OCI-LY1 (cell line): Measurements from ENCODE around the gene SYK.

Experiments
- H2AFZ ChIP-seq: fragments of 200-600 bp; sonication (generic), shearing (Covaris generic); 2 replicates; pipeline ENCODE4 v1.6.0; 2014; ENCODE audit warnings: antibody characterized with exemption, mild to moderate bottlenecking, low read length
- H3F3A ChIP-seq: fragments of 200-600 bp; sonication (generic), shearing (Covaris generic); 2 replicates; pipeline ENCODE4 v1.6.0; 2014; ENCODE audit warnings: mild to moderate bottlenecking, antibody characterized with exemption, low read length, moderate library complexity; ENCODE audit not compliant: insufficient read depth
- H3K27ac ChIP-seq: fragments of 200-600 bp; sonication (generic); 2 replicates; pipeline ENCODE4 v1.5.1; 2014; ENCODE audit warnings: low read length, mixed run types, mild to moderate bottlenecking, low read depth; ENCODE audit not compliant: poor library complexity, severe bottlenecking
- H3K27me3 ChIP-seq: fragments of 200-600 bp; sonication (generic); 2 replicates; pipeline ENCODE4 v1.6.0; 2014; ENCODE audit warnings: antibody characterized with exemption, mild to moderate bottlenecking, low read length, moderate library complexity; ENCODE audit not compliant: insufficient read depth
- H3K36me3 ChIP-seq: fragments of 200-600 bp; sonication (generic); 2 replicates; pipeline ENCODE4 v1.6.1; 2014; ENCODE audit warnings: mild to moderate bottlenecking, antibody characterized with exemption, low read length, moderate library complexity, mixed read lengths; ENCODE audit not compliant: insufficient read depth
- H3K4me1 ChIP-seq: fragments of 200-600 bp; sonication (generic); 2 replicates; pipeline ENCODE4 v1.5.1; 2014; ENCODE audit warnings: mild to moderate bottlenecking, low read length, moderate library complexity; ENCODE audit not compliant: insufficient read depth, severe bottlenecking
- H3K4me2 ChIP-seq: fragments of 200-600 bp; sonication (generic), shearing (Covaris generic); 2 replicates; pipeline ENCODE4 v1.6.1; 2014; ENCODE audit warnings: low read length
- H3K4me3 ChIP-seq: fragments of 200-600 bp; sonication (generic); 2 replicates; pipeline ENCODE4 v1.5.1; 2014; ENCODE audit warnings: low read length, low read depth, mild to moderate bottlenecking, mixed read lengths; ENCODE audit not compliant: poor library complexity, severe bottlenecking
- H3K79me2 ChIP-seq: fragments of 200-600 bp; shearing (Covaris generic); 2 replicates; pipeline ENCODE4 v1.6.1; 2016; ENCODE audit warnings: mixed run types, low read length, mixed read lengths; ENCODE audit not compliant: insufficient read depth
- H3K9ac ChIP-seq: fragments of 200-600 bp; sonication (generic), shearing (Covaris generic); 2 replicates; pipeline ENCODE4 v1.6.1; 2014; ENCODE audit warnings: mild to moderate bottlenecking, low read length, mixed read lengths
- H3K9me2 ChIP-seq: fragments of 200-600 bp; sonication (generic), shearing (Covaris generic); 2 replicates; pipeline ENCODE4 v1.6.1; 2014; ENCODE audit warnings: low read depth, mild to moderate bottlenecking, low read length, mixed read lengths
- H3K9me3 ChIP-seq: fragments of 200-600 bp; shearing (Covaris generic); 2 replicates; pipeline ENCODE4 v1.6.1; 2014; ENCODE audit warnings: low read length, mixed read lengths
- H4K20me1 ChIP-seq: fragments of 200-600 bp; sonication (generic), shearing (Covaris generic); 2 replicates; pipeline ENCODE4 v1.6.0; 2016; ENCODE audit warnings: mild to moderate bottlenecking, low read length; ENCODE audit not compliant: insufficient read depth
- EZH2 ChIP-seq: fragments of 200-600 bp; sonication (generic), shearing (Covaris generic); IDR thresholded peaks from 2 replicates; pipeline ENCODE4 v1.8.0; 2017; ENCODE audit warnings: borderline replicate concordance, mixed run types, mild to moderate bottlenecking, antibody characterized with exemption, low read length, moderate library complexity, mixed read lengths
- TF ChIP-seq, protein P1 (sequence below): fragments of 200-600 bp; sonication (generic), shearing (Covaris generic); IDR thresholded peaks from 2 replicates; pipeline ENCODE4 v1.5.1; 2017; ENCODE audit warnings: mild to moderate bottlenecking, antibody characterized with exemption, low read length, moderate library complexity, mixed read lengths

The SYK gene

DNA sequence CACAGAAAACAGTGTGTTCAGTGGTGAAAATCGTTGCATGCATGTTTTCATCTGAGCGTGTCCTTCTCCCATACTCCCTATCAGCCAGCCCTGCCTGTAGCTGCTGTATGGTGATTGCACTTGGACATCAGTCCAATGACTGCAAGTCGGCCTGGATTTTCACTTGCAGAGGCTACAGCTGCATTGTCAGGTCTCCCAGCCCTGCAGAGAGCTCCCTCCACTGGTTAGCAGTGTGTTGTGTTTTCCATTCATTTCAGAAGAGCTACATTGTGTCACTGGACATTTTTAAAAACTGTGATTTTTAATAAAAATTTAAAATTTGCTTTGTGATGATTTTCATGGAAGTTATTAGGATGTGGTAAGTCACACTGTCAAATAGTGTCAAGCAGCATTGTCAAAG is 96.6 kb downstream of the SYK start:
- Histone ChIP-seq H3K79me2 (no peaks in the 10 kb centered on the region), H3K4me3 (no peak overlapping the region), H3K36me3 (peaks cover 68% of the 10 kb centered on the region), H3K9ac (no peak overlapping the region), H2AFZ (no peak overlapping the region), H4K20me1 (no peaks in the 10 kb centered on the region), H3K9me3 (no peaks in the 10 kb centered on the region), H3F3A (peaks cover 4% of the 10 kb centered on the region; the same call in 1 of the 2 replicates), H3K9me2 (no peaks in the 10 kb centered on the region), H3K4me2 (no peak overlapping the region), H3K27me3 (no peaks in the 10 kb centered on the region), H3K4me1 (no peaks in the 10 kb centered on the region), H3K27ac (no peak overlapping the region)
- TF ChIP-seq, protein P1, sequence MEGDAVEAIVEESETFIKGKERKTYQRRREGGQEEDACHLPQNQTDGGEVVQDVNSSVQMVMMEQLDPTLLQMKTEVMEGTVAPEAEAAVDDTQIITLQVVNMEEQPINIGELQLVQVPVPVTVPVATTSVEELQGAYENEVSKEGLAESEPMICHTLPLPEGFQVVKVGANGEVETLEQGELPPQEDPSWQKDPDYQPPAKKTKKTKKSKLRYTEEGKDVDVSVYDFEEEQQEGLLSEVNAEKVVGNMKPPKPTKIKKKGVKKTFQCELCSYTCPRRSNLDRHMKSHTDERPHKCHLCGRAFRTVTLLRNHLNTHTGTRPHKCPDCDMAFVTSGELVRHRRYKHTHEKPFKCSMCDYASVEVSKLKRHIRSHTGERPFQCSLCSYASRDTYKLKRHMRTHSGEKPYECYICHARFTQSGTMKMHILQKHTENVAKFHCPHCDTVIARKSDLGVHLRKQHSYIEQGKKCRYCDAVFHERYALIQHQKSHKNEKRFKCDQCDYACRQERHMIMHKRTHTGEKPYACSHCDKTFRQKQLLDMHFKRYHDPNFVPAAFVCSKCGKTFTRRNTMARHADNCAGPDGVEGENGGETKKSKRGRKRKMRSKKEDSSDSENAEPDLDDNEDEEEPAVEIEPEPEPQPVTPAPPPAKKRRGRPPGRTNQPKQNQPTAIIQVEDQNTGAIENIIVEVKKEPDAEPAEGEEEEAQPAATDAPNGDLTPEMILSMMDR, result no peak
- no peak for TF ChIP-seq EZH2

DNA sequence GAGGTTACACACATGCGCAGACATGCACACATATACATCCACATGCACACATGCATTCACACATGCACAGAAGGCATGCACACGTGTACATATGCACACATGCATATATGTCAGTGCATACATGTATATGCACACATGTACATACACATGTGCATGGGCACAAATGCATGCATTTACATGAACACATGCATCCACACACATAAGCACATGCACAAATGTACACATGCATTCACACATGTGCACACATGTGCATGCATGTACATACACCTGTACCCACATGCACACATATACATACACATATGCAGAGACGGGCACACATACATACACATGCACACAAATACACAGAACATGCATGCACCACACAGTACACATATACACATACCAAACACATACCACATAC is 97.7 kb downstream of the SYK start:
- Histone ChIP-seq H3F3A (peaks cover 4% of the 10 kb centered on the region; the same call in 1 of the 2 replicates), H3K27me3 (no peaks in the 10 kb centered on the region), H2AFZ (no peak overlapping the region), H3K9ac (no peak overlapping the region), H3K79me2 (no peaks in the 10 kb centered on the region), H3K4me3 (no peak overlapping the region), H4K20me1 (no peaks in the 10 kb centered on the region), H3K9me3 (no peaks in the 10 kb centered on the region), H3K4me1 (no peaks in the 10 kb centered on the region), H3K4me2 (no peak overlapping the region), H3K27ac (no peak overlapping the region), H3K9me2 (no peaks in the 10 kb centered on the region), H3K36me3 (peaks cover 57% of the 10 kb centered on the region)
- no peak for TF ChIP-seq EZH2
- TF ChIP-seq, protein P1, result no peak

DNA sequence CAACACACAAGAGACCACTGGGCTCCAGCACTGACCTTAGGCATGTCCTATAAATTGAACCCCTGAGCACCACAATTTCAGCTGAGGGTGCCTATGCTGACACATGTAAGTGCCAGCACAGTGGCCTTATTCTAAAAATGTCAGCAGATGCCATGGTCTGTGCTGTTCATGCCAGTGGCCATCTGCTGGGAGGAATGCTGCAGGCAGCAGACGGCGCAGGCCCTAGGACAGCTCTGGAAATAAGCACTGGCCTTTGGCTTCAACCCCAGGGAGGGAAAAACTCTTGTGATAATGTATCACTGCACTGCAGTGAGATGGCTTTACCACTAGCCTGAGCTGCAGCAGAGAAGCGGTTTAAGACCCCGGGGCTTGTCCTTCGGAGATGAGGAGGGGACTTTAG is 98.5 kb downstream of the SYK start:
- H3K4me2 ChIP-seq, result no peak overlapping the region
- H4K20me1 ChIP-seq, result no peaks in the 10 kb centered on the region
- no peak overlapping the region for H3K27ac ChIP-seq
- no peaks in the 10 kb centered on the region for H3K9me2 ChIP-seq
- H3K36me3 ChIP-seq, result peaks cover 49% of the 10 kb centered on the region
- H3F3A ChIP-seq, result peaks cover 4% of the 10 kb centered on the region; the same call in 1 of the 2 replicates
- H3K79me2 ChIP-seq, result no peaks in the 10 kb centered on the region
- no peak for TF ChIP-seq EZH2
- TF ChIP-seq, protein P1, result no peak
- H3K27me3 ChIP-seq, result no peaks in the 10 kb centered on the region
- H3K4me3 ChIP-seq, result no peak overlapping the region
- no peaks in the 10 kb centered on the region for H3K4me1 ChIP-seq
- H2AFZ ChIP-seq, result no peak overlapping the region
- no peaks in the 10 kb centered on the region for H3K9me3 ChIP-seq
- H3K9ac ChIP-seq, result no peak overlapping the region
